Measurements from ENCODE around the gene MTHFS. TPM values are rescaled to one million over a fixed set of nuclear protein-coding genes. Genes with fewer than 3 reads are reported as not detected.

Gene MTHFS
- total RNA-seq, 4 donors from 2014 or later, result 4.8 to 11.8 (median 9.9) TPM

GRCh38 chr15:79832367-79833120 is 64.3 kb downstream of the MTHFS start:
- TF ChIP-seq POLR2A (IDR thresholded peaks at IDR 0.05), result no peak
- TF ChIP-seq CTCF (IDR thresholded peaks at IDR 0.05), result no peak
- 80% methylated on average over 1 of the region's 1 CpG; no CpG with 5 or more reads in 1 of the 2 donors for WGBS, 2 donors

GRCh38 chr15:79831604-79832003 is 65.2 kb downstream of the MTHFS start:
- Histone ChIP-seq H3K36me3 (peaks cover 0 to 7% (median 0%) of the 10 kb centered on the region in 3 donors), H3K27ac (no peak overlapping the region), H3K4me1 (peaks cover 0 to 5% (median 0%) of the 10 kb centered on the region in 3 donors), H3K4me3 (no peak overlapping the region), H3K27me3 (no peaks in the 10 kb centered on the region), H3K9me3 (no peaks in the 10 kb centered on the region)
- no peak for DNase-seq
- intact Hi-C loops (cut with DNase I), result no loop called here
- TF ChIP-seq CTCF (IDR thresholded peaks at IDR 0.05) (no peak), POLR2A (IDR thresholded peaks at IDR 0.05) (no peak)
- 94 to 100% methylated on average over 1 of the region's 1 CpG for WGBS, 2 donors

More at GRCh38 chr15:79832367-79833120, 64.3 kb downstream of the MTHFS start:
- intact Hi-C loops (cut with DNase I), result no loop called here
- Histone ChIP-seq H3K4me1 (peaks cover 0 to 5% (median 0%) of the 10 kb centered on the region in 3 donors), H3K9me3 (no peaks in the 10 kb centered on the region), H3K4me3 (no peak overlapping the region), H3K27ac (no peak overlapping the region), H3K27me3 (no peaks in the 10 kb centered on the region), H3K36me3 (peaks cover 0 to 7% (median 0%) of the 10 kb centered on the region in 3 donors)
- no peak for DNase-seq

- Histone ChIP-seq H3K36me3 (peaks cover 0 to 7% (median 0%) of the 10 kb centered on the region in 3 donors), H3K27ac (no peak overlapping the region), H3K4me1 (no peaks in the 10 kb centered on the region), H3K4me3 (no peak overlapping the region), H3K27me3 (no peaks in the 10 kb centered on the region), H3K9me3 (no peaks in the 10 kb centered on the region)
- TF ChIP-seq CTCF (IDR thresholded peaks at IDR 0.05), result no peak
- TF ChIP-seq POLR2A (IDR thresholded peaks at IDR 0.05), result no peak
- 94 to 98% methylated on average over 11 to 14 of the region's 14 CpGs for WGBS, 2 donors
- intact Hi-C loops (cut with DNase I), result no loop called here
- DNase-seq, result no peak
These were observed 66.9 kb downstream of the MTHFS start for GRCh38 chr15:79829950-79830349.

- Histone ChIP-seq H3K27me3 (no peaks in the 10 kb centered on the region), H3K36me3 (no peaks in the 10 kb centered on the region), H3K4me1 (no peaks in the 10 kb centered on the region), H3K9me3 (no peaks in the 10 kb centered on the region), H3K27ac (no peak overlapping the region), H3K4me3 (no peak overlapping the region)
- TF ChIP-seq POLR2A (IDR thresholded peaks at IDR 0.05) (no peak), CTCF (IDR thresholded peaks at IDR 0.05) (no peak)
- intact Hi-C loops (cut with DNase I), result no loop called here
- DNase-seq, result no peak
These were observed 68.4 kb downstream of the MTHFS start for GRCh38 chr15:79828447-79828846.

GRCh38 chr15:79826800-79827199 is 70.0 kb downstream of the MTHFS start:
- WGBS, 2 donors, result 55 to 63% methylated on average over 1 of the region's 1 CpG
- TF ChIP-seq CTCF (IDR thresholded peaks at IDR 0.05), result no peak
- no peak for TF ChIP-seq POLR2A (IDR thresholded peaks at IDR 0.05)
- no peaks in the 10 kb centered on the region for H3K4me1 ChIP-seq
- intact Hi-C loops (cut with DNase I), result no loop called here
- H3K36me3 ChIP-seq, result no peaks in the 10 kb centered on the region
- no peak overlapping the region for H3K4me3 ChIP-seq
- no peak for DNase-seq
- no peaks in the 10 kb centered on the region for H3K9me3 ChIP-seq
- no peak overlapping the region for H3K27ac ChIP-seq
- H3K27me3 ChIP-seq, result no peaks in the 10 kb centered on the region
